Measurements from ENCODE around the gene SRRM3.
A peak's percentile ranks its signal among the peaks of the same experiment; 100 is the strongest.
"Not testable (repeated sequence)": the region's sequence is repeated elsewhere in the genome, so short reads cannot be mapped to it uniquely, and the experiment has no call there.

Gene SRRM3

DNA sequence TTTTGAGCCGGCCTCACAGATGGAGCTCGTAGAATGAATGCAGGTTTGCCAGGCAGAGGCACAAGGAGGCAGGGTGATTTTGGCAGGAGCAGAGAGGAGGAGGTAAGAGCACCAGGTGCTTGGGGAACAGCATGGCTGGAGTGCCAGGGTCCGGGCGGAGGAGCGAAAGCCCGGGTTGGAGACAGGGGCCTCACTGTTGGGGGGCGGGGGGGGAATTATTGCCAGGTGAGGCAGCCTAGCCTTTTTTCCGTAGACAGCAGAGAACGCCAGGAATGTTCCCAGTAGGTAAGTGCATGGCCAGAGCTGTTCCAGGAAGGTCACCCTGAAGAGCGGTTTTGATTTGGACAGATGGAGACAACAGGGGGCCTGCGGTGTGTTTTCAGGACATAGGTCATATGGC is 9.5 kb downstream of the SRRM3 start:
- no peak for DNase-seq (ENCODE audit: extremely low read depth, low read depth)
- H3K4me3 ChIP-seq (replicated peaks; ENCODE audit: low read depth, low read length), result no peak overlapping the region
- TF ChIP-seq, protein P1, sequence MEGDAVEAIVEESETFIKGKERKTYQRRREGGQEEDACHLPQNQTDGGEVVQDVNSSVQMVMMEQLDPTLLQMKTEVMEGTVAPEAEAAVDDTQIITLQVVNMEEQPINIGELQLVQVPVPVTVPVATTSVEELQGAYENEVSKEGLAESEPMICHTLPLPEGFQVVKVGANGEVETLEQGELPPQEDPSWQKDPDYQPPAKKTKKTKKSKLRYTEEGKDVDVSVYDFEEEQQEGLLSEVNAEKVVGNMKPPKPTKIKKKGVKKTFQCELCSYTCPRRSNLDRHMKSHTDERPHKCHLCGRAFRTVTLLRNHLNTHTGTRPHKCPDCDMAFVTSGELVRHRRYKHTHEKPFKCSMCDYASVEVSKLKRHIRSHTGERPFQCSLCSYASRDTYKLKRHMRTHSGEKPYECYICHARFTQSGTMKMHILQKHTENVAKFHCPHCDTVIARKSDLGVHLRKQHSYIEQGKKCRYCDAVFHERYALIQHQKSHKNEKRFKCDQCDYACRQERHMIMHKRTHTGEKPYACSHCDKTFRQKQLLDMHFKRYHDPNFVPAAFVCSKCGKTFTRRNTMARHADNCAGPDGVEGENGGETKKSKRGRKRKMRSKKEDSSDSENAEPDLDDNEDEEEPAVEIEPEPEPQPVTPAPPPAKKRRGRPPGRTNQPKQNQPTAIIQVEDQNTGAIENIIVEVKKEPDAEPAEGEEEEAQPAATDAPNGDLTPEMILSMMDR (IDR thresholded peaks at IDR 0.05; ENCODE audit: low read depth, low read length, missing control alignments), result no peak

DNA sequence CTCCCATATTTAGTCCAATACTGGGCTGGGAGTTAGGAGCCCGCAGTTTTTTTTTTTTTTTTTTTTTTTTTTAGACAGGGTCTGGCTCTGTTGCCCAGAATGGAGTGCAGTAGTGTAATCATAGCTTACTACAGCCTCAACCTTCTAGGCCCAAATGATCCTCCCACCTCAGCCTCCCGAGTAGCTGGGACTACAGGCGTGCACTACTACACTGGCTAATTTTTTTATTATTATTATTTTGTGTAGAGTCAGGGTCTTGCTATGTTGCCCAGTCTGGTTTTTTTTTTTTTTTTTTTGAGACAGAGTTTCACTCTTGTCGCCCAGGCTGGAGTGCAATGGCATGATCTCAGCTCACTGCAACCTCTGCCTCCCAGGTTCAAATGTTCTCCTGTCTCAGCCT is 13.7 kb downstream of the SRRM3 start:
- not testable (repeated sequence) for H3K4me3 ChIP-seq (replicated peaks; ENCODE audit: low read depth, low read length); DNase-seq (ENCODE audit: extremely low read depth, low read depth)

- TF ChIP-seq, protein P1 (IDR thresholded peaks at IDR 0.05; ENCODE audit: low read depth, low read length, missing control alignments), result no peak
- no peak overlapping the region for H3K4me3 ChIP-seq (replicated peaks; ENCODE audit: low read depth, low read length)
Measured at GRCh38 chr7:76216381-76217082, 14.8 kb downstream of the SRRM3 start.

GRCh38 chr7:76217942-76218566 is 16.4 kb downstream of the SRRM3 start:
- TF ChIP-seq, protein P1 (IDR thresholded peaks at IDR 0.05; ENCODE audit: low read depth, low read length, missing control alignments), result no peak
- DNase-seq (ENCODE audit: extremely low read depth, low read depth), result no peak

More at GRCh38 chr7:76216381-76217082, 14.8 kb downstream of the SRRM3 start:
- no peak for DNase-seq (ENCODE audit: extremely low read depth, low read depth)

GRCh38 chr7:76220185-76221057 is 18.7 kb downstream of the SRRM3 start:
- H3K4me3 ChIP-seq (replicated peaks; ENCODE audit: low read depth, low read length), result no peak overlapping the region
- TF ChIP-seq, protein P1 (IDR thresholded peaks at IDR 0.05; ENCODE audit: low read depth, low read length, missing control alignments), result peak; percentile 5
- no peak for DNase-seq (ENCODE audit: extremely low read depth, low read depth)

More at GRCh38 chr7:76217942-76218566, 16.4 kb downstream of the SRRM3 start:
- H3K4me3 ChIP-seq (replicated peaks; ENCODE audit: low read depth, low read length), result no peak overlapping the region

DNA sequence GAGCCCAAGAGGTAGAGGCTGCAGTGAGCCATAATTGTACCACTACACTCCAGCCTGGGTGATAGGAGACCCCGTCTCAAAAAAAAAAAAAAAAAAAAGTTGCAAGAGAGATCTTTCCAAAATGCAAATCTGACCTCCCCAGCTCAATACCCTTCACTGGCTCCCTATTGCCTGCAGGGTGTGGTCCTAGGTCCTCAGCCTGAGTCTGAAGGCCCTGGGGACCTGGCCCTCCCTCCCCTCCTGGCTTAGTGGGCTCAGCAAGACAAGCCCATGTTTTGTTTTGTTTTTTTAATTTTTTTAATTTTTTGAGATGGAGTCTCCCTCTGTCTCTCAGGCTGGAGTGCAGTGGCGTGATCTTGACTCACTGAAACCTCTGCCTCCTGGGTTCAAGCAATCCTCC is 20.6 kb downstream of the SRRM3 start:
- DNase-seq (ENCODE audit: extremely low read depth, low read depth), result no peak
- TF ChIP-seq, protein P1 (IDR thresholded peaks at IDR 0.05; ENCODE audit: low read depth, low read length, missing control alignments), result no peak
- H3K4me3 ChIP-seq (replicated peaks; ENCODE audit: low read depth, low read length), result no peak overlapping the region

GRCh38 chr7:76222839-76223238 is 21.1 kb downstream of the SRRM3 start:
- H3K4me3 ChIP-seq (replicated peaks; ENCODE audit: low read depth, low read length), result no peak overlapping the region
- no peak for DNase-seq (ENCODE audit: extremely low read depth, low read depth)
- TF ChIP-seq, protein P1 (IDR thresholded peaks at IDR 0.05; ENCODE audit: low read depth, low read length, missing control alignments), result no peak
